Fibroblast of gingiva (primary cell): Measurements from ENCODE around the gene ZDBF2.
A peak's percentile ranks its signal among the peaks of the same experiment; 100 is the strongest.
"Not testable (repeated sequence)": the region's sequence is repeated elsewhere in the genome, so short reads cannot be mapped to it uniquely, and the experiment has no call there.

Source experiments
- DNase-seq: peaks from one replicate; pipeline ENCODE4 v3.0.0-alpha.2; 2011; ENCODE audit warnings: low read depth

The ZDBF2 gene

DNA sequence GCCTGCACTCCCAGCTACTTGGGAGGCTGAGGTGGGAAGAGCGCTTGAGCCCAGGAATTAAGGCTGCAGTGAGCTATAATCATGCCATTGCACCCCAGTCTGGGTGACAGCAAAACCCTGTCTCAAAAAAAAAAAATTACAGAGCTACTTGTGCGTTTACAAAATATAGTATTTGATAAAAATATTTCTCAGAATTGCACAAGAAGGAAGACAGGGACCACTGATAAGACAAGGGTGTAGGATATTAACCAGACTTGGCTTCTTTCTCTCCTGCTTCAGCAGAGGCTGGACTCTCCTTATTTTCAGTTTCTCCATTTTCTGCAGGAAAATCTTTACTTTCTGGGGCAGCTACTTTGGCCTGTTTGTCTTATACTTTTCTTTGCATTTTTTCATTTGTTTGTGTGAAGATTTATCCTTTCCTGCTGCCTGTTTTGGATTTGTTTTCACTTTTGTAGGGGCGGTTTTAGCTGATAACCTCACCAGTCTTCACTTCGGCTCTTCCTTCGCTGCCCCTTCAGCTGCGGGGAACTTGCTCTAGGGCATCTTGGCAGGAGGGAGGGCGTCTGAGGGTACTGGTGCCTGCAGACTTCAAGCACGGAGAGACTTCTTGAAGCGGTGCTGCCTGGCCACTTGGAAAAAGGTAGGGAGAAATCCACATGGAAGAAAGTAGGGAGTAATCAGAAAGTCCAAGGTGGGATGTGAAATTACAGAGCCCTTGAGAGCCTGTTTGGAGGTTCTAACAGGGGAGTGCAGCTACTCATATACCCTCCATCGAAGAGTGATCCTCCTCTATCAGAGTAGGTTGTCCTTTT lies 14.9 kb upstream of the ZDBF2 start:
- no peak for DNase-seq

- peak; percentile 37 for DNase-seq
Observed at GRCh38 chr2:206260188-206261012, 14.1 kb upstream of the ZDBF2 start.

- no peak for DNase-seq
Observed at GRCh38 chr2:206263959-206264603, 10.4 kb upstream of the ZDBF2 start.

DNA sequence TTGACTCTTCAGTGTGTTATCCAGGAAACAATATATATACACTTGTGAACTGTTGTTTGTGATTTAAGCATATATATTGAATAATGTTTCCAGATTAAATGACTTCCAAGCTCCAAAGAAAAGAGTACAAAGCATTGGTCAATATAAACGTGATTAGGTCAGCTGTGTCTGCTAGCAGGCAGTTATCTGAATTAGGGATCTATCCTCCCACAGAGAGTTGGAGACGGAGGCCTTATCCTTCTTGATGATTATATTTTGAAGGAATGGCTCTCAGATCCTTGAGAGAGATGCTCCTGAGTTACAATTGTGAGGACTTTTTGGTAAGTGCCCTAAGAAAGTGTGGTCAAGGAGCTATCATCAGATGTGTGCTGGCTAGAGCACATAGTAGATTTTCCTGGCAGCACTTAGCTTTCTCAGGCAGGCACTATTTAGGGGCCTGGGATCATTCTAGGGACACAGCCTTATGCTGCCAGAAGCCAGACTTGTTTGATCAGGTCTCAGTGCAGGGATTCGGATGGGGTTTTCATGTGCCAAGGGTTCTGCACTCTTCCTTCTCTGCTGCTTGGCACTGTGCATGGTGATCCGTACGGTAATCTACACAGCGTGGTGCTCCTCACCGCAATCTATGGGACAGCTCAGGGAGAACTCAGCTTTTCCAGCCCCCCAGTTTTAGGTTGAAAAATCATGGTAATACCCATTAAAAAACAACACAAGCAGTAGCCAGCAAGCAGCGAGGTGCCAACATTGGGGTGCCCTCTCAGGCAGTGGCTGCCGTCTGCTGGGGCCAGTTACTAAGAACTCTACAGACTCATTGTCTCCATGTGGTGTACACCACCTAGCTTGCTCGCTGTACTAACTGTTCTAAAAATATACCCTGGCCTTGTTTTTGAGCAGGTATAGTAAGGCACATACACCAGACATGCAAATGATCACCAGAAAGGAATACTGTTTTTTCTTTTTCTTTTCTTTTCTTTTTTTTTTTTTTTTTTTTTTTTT lies 8.0 kb upstream of the ZDBF2 start:
- no peak for DNase-seq

GRCh38 chr2:206267567-206267966 lies 6.9 kb upstream of the ZDBF2 start:
- DNase-seq = no peak

DNA sequence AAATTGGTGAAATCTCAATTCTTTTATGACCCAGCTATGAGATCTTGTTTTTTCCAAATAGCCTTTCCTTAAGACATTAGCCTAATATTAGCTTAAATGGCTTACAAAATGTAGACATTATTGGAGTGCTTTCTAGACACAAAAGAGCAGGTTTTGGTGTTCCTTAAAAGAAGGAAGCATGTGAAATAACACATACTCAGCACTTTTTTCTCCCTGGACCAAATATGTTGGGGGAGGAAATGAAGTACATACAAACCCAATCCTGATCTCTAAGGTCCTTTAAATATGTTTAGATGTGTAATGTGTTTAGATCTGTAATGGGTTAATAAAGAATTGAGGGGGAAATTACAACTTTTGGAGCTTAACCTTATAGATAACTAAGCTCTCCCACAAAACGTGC lies 3.4 kb upstream of the ZDBF2 start:
- no peak for DNase-seq

GRCh38 chr2:206273905-206274304 lies 558 bp upstream of the ZDBF2 start:
- DNase-seq = no peak

GRCh38 chr2:206275312-206276055 lies 1.0 kb downstream of the ZDBF2 start:
- DNase-seq = peak; percentile 29

- no peak for DNase-seq
Observed at GRCh38 chr2:206276169-206276942, 1.9 kb downstream of the ZDBF2 start.

DNA sequence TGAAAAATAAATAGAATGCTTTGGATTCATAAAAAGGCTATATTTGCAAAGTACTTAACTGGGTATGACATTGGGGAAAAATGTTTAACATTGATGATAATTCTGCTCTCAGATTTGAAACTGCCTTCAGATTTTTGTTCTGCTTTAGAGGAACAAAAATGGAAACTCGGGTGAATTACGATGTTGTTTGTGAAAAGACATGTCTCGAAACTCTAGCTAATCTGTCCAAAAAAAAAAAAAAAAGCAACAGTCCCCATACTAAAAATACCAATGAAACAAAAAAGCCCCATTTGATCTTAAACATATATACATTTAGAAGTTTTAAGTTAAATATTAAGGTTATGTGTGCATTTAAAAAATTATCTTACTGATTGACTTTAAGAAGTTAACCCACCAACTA lies 3.0 kb downstream of the ZDBF2 start:
- no peak for DNase-seq

DNA sequence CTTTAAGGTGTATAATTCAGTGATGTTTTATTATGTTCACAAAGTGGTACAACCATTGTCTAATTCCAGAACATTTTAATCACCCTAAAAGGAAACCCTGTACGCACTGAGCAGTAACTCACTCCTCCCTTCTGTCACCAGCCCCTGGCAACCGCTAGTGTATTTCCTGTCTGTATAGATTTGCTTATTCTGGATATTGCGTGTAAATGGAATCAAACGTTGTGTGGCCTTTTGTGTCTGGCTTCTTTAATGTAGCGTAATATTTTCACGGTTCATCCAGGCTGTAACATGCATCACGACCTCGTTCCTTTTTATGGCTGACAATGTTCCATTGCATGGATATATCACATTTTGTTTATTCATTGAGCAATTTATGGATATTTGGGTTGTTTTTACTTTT lies 8.3 kb downstream of the ZDBF2 start:
- DNase-seq = no peak

DNA sequence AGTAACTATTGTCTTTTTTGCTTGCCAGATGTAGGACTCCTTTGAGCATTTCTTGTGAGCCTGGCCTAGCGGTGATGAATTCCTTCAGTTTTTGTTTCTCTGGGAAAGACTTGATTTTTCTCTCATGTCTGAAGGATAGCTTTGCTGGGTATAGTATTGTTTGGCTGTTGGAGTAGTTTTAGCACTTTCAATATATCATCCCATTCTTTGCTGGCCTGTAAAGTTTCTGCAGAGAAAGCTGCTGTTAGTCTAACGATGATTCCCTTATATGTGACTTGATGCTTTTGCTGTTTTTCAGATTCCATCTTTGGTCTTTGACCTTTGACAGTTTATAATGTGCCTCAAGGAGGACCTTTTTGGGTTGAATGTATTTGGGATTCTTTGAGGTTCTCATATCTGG lies 12.7 kb downstream of the ZDBF2 start:
- DNase-seq = no peak

GRCh38 chr2:206289391-206289790 lies 14.9 kb downstream of the ZDBF2 start:
- DNase-seq = no peak

GRCh38 chr2:206296128-206296527 lies 21.7 kb downstream of the ZDBF2 start:
- DNase-seq = peak; percentile 36

DNA sequence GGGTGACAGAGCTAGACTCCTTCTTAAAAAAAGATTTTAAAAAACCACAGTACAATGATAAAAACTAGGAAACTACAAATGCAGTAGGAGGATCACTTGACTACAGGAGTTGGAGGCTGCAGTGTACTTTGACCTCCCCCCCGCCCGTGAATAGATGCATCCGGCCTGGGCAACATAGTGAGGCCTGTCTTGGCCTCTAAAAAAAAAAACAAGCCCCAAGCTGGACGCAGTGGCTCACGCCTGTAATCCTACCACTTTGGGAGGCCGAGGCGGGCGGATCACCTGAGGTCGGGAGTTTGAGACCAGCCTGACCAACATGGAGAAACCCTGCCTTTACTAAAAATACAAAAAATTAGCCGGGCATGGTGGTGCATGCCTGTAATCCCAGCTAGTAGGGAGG lies 25.1 kb downstream of the ZDBF2 start:
- not testable (repeated sequence) for DNase-seq

DNA sequence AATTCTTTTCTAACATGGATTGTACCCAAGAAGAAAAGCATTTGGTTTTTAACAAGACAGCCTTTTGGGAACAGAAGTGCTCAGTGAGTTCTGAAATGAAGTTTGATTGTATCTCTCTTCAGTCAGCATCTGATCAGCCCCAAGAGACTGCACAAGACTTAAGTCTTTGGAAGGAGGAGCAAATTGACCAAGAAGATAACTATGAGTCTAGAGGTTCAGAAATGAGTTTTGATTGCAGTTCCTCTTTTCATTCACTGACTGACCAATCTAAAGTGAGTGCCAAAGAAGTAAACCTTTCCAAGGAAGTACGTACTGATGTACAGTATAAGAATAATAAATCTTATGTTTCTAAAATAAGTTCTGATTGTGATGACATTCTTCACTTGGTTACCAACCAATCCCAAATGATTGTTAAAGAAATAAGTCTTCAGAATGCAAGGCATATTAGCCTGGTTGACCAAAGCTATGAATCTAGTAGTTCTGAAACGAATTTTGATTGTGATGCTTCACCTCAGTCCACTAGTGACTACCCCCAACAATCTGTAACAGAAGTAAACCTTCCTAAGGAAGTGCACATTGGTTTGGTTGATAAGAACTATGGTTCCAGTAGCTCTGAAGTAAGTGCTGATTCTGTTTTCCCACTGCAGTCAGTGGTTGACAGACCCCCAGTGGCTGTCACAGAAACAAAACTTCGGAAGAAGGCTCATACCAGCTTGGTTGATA lies 31.2 kb downstream of the ZDBF2 start:
- no peak for DNase-seq

GRCh38 chr2:206311026-206311425 lies 36.6 kb downstream of the ZDBF2 start:
- no peak for DNase-seq

DNA sequence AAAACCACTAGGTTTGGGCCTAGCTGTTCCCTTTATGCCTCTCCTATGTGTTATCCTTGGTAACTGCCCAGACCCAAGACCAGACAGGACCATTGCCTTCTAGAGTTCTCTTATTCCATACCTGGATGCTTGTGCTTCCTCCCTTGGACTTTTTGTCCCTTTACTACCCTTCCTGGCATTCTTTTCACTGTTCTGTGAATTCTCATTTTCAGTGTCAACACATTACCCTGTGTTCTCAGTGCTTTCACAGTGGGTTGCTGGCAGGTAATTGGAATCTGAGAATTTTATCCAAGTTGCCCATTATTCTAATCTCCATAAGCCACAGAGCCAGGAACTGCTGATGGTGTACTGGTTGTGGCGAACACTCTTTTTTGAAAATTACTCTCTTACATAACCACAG lies 41.7 kb downstream of the ZDBF2 start:
- no peak for DNase-seq

GRCh38 chr2:206323033-206323432 lies 48.6 kb downstream of the ZDBF2 start:
- no peak for DNase-seq
